ENCODE measurements around the gene SHISA6. TPM values are rescaled to one million over a fixed set of nuclear protein-coding genes. Genes with fewer than 3 reads are reported as not detected.

The SHISA6 gene
- total RNA-seq, 1 experiment from 2014 or later = not detected

GRCh38 chr17:11583306-11583992, 342.4 kb downstream of the SHISA6 start:
- in situ Hi-C loops (cut with HindIII; ENCODE audit: low pct_unique_long_range_greater_than_20kb, low sequenced_read_pairs) = no loop called here
- DNase-seq (ENCODE audit: low read depth, low spot score) = no peak
- ChIA-PET CTCF (no interaction called here), POLR2A (no interaction called here)
- TF ChIP-seq REST (IDR thresholded peaks at IDR 0.05; ENCODE audit: insufficient read depth in 1 of 2, low read depth in 2 of 2, low read length in 1 of 2) (no peak), CTCF (IDR thresholded peaks at IDR 0.05) (no peak), POLR2AphosphoS5 (IDR thresholded peaks at IDR 0.05; ENCODE audit: low read depth, low read length) (no peak), SIN3A (IDR thresholded peaks at IDR 0.05; ENCODE audit: borderline replicate concordance, insufficient read depth, low read depth, low read length) (no peak)
- H3K4me3 ChIP-seq (ENCODE audit: low read depth in 2 of 2, low read length in 2 of 2) = no peak overlapping the region
- no peaks in the 10 kb centered on the region for H3K27me3 ChIP-seq (ENCODE audit: control insufficient read depth, insufficient read depth, low read length)
- intact Hi-C loops (cut with micrococcal nuclease; ENCODE audit: unreplicated experiment) = no loop called here
- no peaks in the 10 kb centered on the region for H3K9me3 ChIP-seq (ENCODE audit: control insufficient read depth, insufficient read depth, low read depth, low read length)
- no peak for ATAC-seq
- no TSS peak for BruUV-seq (replicated peaks)
- no peaks in the 10 kb centered on the region for H3K4me1 ChIP-seq (ENCODE audit: control insufficient read depth, insufficient read depth, low read length)
- H3K27ac ChIP-seq (ENCODE audit: low read length) = no peak overlapping the region
- H3K36me3 ChIP-seq (ENCODE audit: control insufficient read depth, insufficient read depth, low read length) = no peaks in the 10 kb centered on the region

- intact Hi-C loops (cut with micrococcal nuclease; ENCODE audit: unreplicated experiment) = no loop called here
- DNase-seq (ENCODE audit: low read depth, low spot score) (no peak), ATAC-seq (no peak)
- no peak overlapping the region for H3K4me3 ChIP-seq (ENCODE audit: low read depth in 2 of 2, low read length in 2 of 2)
- TF ChIP-seq POLR2AphosphoS5 (IDR thresholded peaks at IDR 0.05; ENCODE audit: low read depth, low read length) (no peak), SIN3A (IDR thresholded peaks at IDR 0.05; ENCODE audit: borderline replicate concordance, insufficient read depth, low read depth, low read length) (no peak), CTCF (IDR thresholded peaks at IDR 0.05) (no peak), TCF7L2 (IDR thresholded peaks at IDR 0.05; ENCODE audit: low read depth, low read length) (no peak), REST (IDR thresholded peaks at IDR 0.05; ENCODE audit: insufficient read depth in 1 of 2, low read depth in 2 of 2, low read length in 1 of 2) (no peak)
- no peaks in the 10 kb centered on the region for H3K4me1 ChIP-seq (ENCODE audit: control insufficient read depth, insufficient read depth, low read length)
- BruUV-seq (replicated peaks) = no TSS peak
- H3K9me3 ChIP-seq (ENCODE audit: control insufficient read depth, insufficient read depth, low read depth, low read length) = no peaks in the 10 kb centered on the region
- no peaks in the 10 kb centered on the region for H3K36me3 ChIP-seq (ENCODE audit: control insufficient read depth, insufficient read depth, low read length)
- CTCF ChIA-PET = no interaction called here
- in situ Hi-C loops (cut with HindIII; ENCODE audit: low pct_unique_long_range_greater_than_20kb, low sequenced_read_pairs) = no loop called here
- no peak overlapping the region for H3K27ac ChIP-seq (ENCODE audit: low read length)
- H3K27me3 ChIP-seq (ENCODE audit: control insufficient read depth, insufficient read depth, low read length) = no peaks in the 10 kb centered on the region
- POLR2A ChIA-PET = no interaction called here
Measured at GRCh38 chr17:11589716-11590115, 348.7 kb downstream of the SHISA6 start.

Data from Panc1 (cell line).